Osteoblast (primary cell): ENCODE results near the gene NPAS3. TPM values are rescaled to one million over a fixed set of nuclear protein-coding genes. Genes with fewer than 3 reads are reported as not detected.

Source experiments
- DNase-seq: peaks from one replicate; pipeline ENCODE4 v3.0.0; 2011; ENCODE audit warnings: low spot score, mixed read lengths; ENCODE audit not compliant: insufficient read length; ENCODE audit errors: missing footprints
- H2AFZ ChIP-seq: 2 replicates; pipeline ENCODE4 v1.6.0; 2011; ENCODE audit warnings: mild to moderate bottlenecking, low read length
- H3K27ac ChIP-seq: 2 replicates; pipeline ENCODE4 v1.5.1; 2011; ENCODE audit warnings: mild to moderate bottlenecking, low read depth, low read length, moderate library complexity
- H3K27me3 ChIP-seq: 2 replicates; pipeline ENCODE4 v1.6.0; 2012; ENCODE audit warnings: mild to moderate bottlenecking, control low read depth, inconsistent platforms, low read length, moderate library complexity; ENCODE audit not compliant: insufficient read depth
- H3K36me3 ChIP-seq: 2 replicates; pipeline ENCODE4 v1.5.1; 2011; ENCODE audit warnings: mild to moderate bottlenecking, low read length, control low read depth, moderate library complexity; ENCODE audit not compliant: insufficient read depth
- H3K4me1 ChIP-seq: 2 replicates; pipeline ENCODE4 v1.5.1; 2011; ENCODE audit warnings: mild to moderate bottlenecking, low read length, control low read depth, moderate library complexity; ENCODE audit not compliant: insufficient read depth
- H3K4me2 ChIP-seq: 2 replicates; pipeline ENCODE4 v1.6.0; 2011; ENCODE audit warnings: mild to moderate bottlenecking, low read length; ENCODE audit not compliant: insufficient read depth
- H3K4me3 ChIP-seq: fragments of 200-600 bp; sonication (generic); 3 replicates; pipeline ENCODE4 v1.5.1; 2012; ENCODE audit warnings: mild to moderate bottlenecking, low read length, inconsistent platforms; ENCODE audit not compliant: insufficient read depth
- H3K79me2 ChIP-seq: 2 replicates; pipeline ENCODE4 v1.6.0; 2012; ENCODE audit warnings: mild to moderate bottlenecking, low read length, control low read depth, inconsistent platforms; ENCODE audit not compliant: insufficient read depth
- H3K9me3 ChIP-seq: 2 replicates; pipeline ENCODE4 v1.5.1; 2011; ENCODE audit warnings: low read depth, low read length, control low read depth
- H4K20me1 ChIP-seq: 2 replicates; pipeline ENCODE4 v1.6.0; 2012; ENCODE audit warnings: mild to moderate bottlenecking, low read length, control low read depth; ENCODE audit not compliant: insufficient read depth
- total RNA-seq: library from RNA; depleted of rRNA; stranded (reverse); fragments of >200 nt; gene quantifications from 2 replicates; pipeline ENCODE4 v1.2.3, GENCODE V29; 2012
- TF ChIP-seq, protein P1 (sequence below): IDR thresholded peaks from 2 replicates; pipeline ENCODE4 v1.5.1; 2011; ENCODE audit warnings: mild to moderate bottlenecking, low read depth, low read length, moderate library complexity; ENCODE audit errors: extremely low read depth

Gene NPAS3
- total RNA-seq, 1 donor, result 0.72 TPM

DNA sequence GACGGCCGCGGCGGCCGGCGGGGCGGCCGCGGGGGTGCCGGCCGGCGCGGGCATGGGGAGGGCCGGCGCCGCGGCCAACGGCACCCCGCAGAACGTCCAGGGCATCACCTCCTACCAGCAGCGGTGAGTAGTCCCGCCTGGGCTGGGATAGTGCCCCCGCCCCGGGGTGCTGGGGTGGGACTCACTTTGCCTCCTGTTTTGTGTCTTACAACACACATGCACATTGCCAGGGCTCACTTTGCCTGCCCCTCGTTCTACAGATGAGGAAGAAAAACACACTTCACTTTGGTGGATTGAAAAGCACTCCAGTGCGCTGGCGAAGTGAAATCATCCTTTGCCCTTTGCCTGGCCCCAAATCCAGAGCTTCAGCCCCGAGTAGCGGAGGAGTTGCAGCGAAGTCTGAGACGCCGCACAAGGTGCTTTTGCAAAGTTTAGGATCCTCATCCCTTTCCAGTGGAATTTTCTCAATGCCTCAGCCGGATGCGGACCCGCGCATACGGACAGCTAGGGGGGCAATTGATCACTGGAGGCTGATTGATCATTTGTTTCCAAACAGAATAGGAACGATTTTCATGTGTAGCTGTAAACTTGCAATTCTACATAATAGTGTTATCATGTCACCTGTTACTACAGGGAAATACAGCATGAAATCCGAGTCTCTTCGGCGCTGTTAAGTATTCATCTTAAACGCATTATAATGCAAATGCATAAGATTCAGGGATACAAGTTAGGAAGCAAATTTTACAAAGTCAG is 3.6 kb upstream of the NPAS3 start:
- TF ChIP-seq, protein P1, sequence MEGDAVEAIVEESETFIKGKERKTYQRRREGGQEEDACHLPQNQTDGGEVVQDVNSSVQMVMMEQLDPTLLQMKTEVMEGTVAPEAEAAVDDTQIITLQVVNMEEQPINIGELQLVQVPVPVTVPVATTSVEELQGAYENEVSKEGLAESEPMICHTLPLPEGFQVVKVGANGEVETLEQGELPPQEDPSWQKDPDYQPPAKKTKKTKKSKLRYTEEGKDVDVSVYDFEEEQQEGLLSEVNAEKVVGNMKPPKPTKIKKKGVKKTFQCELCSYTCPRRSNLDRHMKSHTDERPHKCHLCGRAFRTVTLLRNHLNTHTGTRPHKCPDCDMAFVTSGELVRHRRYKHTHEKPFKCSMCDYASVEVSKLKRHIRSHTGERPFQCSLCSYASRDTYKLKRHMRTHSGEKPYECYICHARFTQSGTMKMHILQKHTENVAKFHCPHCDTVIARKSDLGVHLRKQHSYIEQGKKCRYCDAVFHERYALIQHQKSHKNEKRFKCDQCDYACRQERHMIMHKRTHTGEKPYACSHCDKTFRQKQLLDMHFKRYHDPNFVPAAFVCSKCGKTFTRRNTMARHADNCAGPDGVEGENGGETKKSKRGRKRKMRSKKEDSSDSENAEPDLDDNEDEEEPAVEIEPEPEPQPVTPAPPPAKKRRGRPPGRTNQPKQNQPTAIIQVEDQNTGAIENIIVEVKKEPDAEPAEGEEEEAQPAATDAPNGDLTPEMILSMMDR, result no peak
- H3K4me1 ChIP-seq, result no peaks in the 10 kb centered on the region
- peak; percentile 81 for DNase-seq
- no peak overlapping the region for H2AFZ ChIP-seq
- H3K9me3 ChIP-seq, result no peaks in the 10 kb centered on the region
- H3K79me2 ChIP-seq, result no peaks in the 10 kb centered on the region
- H3K27me3 ChIP-seq, result peaks cover 71% of the 10 kb centered on the region
- no peaks in the 10 kb centered on the region for H4K20me1 ChIP-seq
- H3K27ac ChIP-seq, result no peak overlapping the region
- no peak overlapping the region for H3K4me3 ChIP-seq
- H3K4me2 ChIP-seq, result no peak overlapping the region
- H3K36me3 ChIP-seq, result no peaks in the 10 kb centered on the region

DNA sequence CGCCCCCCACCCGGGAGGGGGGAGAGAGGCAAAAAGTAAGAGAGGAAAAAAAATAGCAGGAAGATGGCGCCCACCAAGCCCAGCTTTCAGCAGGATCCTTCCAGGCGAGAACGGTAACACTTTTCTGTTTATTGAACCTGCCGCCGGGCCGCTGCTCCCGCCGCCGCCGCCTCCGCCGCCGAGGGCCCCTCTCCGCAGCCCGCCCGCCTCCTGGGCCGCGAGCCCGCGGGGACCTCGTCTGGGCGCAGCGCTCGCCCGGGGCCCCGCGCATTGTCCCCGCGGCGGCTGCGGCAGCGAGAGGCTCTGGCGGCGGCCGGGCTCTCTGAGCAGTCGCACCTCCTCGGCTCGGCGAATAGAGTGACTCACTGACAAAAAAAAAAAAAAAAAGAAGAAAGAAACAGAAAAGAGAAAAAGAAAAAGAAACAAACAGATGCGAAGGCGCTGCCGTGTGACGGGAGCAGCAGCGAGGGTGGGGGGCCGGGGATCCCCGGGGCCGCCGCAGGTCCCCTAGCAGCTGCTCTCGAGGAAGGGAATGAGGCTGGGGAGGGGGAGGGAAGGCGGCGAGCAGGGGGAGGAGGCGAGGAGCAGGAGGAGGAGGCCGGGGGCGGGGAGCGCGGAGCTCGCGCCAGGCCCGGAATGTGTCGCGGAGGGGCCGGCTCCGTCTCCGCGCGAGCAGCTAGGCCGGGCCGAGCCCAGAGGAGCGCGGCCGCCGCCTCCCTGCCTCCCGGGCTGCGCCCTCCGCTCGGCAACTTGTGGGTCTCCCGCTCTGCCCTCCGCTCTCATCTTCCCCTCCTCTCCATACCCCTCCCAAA is 781 bp downstream of the NPAS3 start:
- TF ChIP-seq, protein P1, result no peak

DNA sequence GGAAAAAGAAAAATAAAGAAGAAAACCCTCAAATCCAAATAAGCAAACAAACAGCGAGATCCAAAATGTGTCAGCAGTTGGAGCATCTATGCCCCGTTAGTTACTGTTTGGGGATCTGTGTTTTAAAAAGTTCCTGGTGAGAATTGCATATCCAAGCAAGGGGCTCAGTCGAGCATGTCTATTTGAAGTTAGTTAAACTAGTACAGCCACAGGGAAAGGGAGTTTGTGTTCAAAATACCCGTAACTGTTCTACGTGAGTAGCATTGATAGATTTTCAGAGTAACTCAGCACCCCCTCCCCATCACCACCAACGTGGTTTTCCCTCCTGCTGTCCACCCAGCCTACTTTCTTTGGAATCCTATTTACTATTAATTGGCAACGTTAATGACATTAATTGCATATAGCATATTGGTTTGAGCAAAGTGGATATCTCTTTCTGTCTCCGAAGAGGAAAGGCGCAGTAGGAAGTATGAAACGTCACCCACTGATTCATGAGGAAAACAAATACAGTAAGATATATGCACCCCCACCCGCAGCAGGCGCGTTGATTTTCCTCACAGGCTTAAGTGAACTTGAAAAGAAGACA is 1.5 kb downstream of the NPAS3 start:
- H3K4me1 ChIP-seq, result no peaks in the 10 kb centered on the region
- TF ChIP-seq, protein P1, result no peak
- peak; percentile 86 for DNase-seq

More for the DNA sequence above, 781 bp downstream of the NPAS3 start:
- H4K20me1 ChIP-seq, result no peaks in the 10 kb centered on the region
- H3K27me3 ChIP-seq, result peaks cover 39% of the 10 kb centered on the region
- H2AFZ ChIP-seq, result peak overlapping the region; percentile 71
- no peaks in the 10 kb centered on the region for H3K9me3 ChIP-seq
- peak overlapping the region; percentile 71 for H3K4me2 ChIP-seq
- H3K4me3 ChIP-seq, result peak overlapping the region; percentile 71
- no peaks in the 10 kb centered on the region for H3K36me3 ChIP-seq
- DNase-seq, result peak; percentile 95
- no peak overlapping the region for H3K27ac ChIP-seq
- no peaks in the 10 kb centered on the region for H3K79me2 ChIP-seq
- no peaks in the 10 kb centered on the region for H3K4me1 ChIP-seq

More for the DNA sequence above, 1.5 kb downstream of the NPAS3 start:
- peak overlapping the region; percentile 71 for H3K4me3 ChIP-seq
- H3K36me3 ChIP-seq, result no peaks in the 10 kb centered on the region
- peaks cover 35% of the 10 kb centered on the region for H3K27me3 ChIP-seq
- no peaks in the 10 kb centered on the region for H3K9me3 ChIP-seq
- no peak overlapping the region for H3K27ac ChIP-seq
- H2AFZ ChIP-seq, result peak overlapping the region; percentile 71
- no peaks in the 10 kb centered on the region for H4K20me1 ChIP-seq
- H3K79me2 ChIP-seq, result no peaks in the 10 kb centered on the region
- peak overlapping the region; percentile 71 for H3K4me2 ChIP-seq
